ENCODE results near the gene NCAPD2.
A peak's percentile ranks its signal among the peaks of the same experiment; 100 is the strongest.
"Not testable (repeated sequence)": the region's sequence is repeated elsewhere in the genome, so short reads cannot be mapped to it uniquely, and the experiment has no call there.

NCAPD2 gene

GRCh38 chr12:6463858-6464257 is 30.0 kb upstream of the NCAPD2 start:
- no peak for DNase-seq

DNA sequence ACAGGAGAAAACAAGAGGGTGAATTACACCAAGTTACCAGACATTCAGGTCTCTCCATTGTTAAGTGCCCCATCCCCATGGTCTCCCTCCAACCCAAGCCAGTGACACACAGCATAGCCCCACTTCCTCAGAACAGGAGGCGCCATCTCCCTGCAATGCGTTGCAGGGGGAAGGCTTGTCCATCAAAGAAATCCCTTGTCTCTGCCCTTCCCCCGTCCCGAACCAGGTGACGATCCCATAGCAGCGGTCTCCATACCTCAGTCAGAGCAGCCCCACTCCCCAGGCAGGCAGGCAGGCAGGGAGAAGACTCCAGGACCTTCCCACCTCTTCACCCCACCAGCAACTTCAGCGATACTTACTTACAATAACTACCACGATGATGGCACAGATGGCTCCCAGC is 29.4 kb upstream of the NCAPD2 start:
- DNase-seq: no peak

- no peak for DNase-seq
Observed at GRCh38 chr12:6465467-6466183, 28.3 kb upstream of the NCAPD2 start.

- DNase-seq: no peak
Observed at GRCh38 chr12:6466184-6466573, 27.7 kb upstream of the NCAPD2 start.

- not testable (repeated sequence) for DNase-seq
Observed at GRCh38 chr12:6466751-6467150, 27.2 kb upstream of the NCAPD2 start.

DNA sequence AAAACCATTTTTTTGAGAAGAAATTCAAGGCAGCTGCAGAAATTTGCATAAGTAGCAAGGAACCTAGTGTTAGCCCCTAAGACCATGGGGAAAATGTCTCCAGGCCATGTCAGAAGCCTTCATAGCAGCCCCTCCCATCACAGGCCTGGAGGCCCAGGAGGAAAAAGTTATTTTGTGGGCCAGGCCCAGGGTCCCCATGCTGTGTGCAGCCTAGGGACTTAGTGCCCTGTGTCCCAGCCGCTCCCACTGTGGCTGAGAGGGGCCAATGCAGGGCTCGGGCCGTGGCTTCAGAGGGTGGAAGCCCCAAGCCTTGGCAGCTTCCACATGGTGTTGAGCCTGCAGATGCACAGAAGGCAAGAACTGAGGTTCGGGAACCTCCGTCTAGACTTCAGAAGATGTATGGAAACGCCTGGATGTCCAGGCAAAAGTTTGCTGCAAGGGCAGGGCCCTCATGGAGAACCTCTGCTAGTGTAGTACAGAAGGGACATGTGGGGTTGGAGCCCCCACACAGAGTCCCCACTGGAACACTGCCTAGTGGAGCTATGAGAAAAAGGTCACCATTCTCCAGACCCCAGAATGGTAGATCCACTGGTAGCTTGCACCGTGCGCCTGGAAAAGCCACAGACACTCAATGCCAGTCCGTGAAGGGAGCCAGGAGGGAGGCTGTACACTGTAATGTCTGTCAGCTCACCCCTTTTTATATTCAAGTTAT is 26.2 kb upstream of the NCAPD2 start:
- not testable (repeated sequence) for DNase-seq

DNA sequence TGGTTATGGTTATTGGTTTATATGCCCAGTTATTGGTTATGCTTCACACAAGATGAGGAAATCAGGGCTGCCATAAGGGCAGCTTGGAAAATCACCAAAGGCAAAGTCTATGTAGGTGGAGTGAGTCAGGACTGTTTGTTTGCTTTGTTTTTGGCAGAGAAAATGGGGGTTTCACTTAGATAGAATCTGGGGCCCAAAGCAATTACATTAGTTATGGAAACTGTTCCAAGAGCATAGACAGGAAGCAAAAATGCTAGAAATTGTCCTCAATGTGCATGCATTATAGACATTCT is 25.7 kb upstream of the NCAPD2 start:
- DNase-seq: no peak

DNA sequence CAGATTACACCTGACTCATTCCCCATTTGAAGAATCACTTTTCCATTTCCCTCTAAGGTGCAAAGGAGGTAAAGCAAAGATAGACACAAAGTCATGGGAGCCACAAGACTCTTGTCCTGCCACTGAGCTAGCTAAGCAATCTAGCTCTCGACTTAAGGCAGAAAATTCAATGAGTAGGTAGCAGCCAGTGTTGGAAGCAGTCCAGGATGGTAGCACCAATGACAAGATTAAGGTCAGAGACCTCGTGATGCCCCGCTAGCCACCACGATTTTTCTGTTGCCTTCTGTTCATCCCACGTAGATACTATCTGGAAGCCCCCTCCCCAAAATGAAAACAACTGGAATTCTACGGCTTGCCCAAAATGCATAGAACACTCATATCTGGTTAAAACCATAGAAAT is 24.8 kb upstream of the NCAPD2 start:
- no peak for DNase-seq

DNA sequence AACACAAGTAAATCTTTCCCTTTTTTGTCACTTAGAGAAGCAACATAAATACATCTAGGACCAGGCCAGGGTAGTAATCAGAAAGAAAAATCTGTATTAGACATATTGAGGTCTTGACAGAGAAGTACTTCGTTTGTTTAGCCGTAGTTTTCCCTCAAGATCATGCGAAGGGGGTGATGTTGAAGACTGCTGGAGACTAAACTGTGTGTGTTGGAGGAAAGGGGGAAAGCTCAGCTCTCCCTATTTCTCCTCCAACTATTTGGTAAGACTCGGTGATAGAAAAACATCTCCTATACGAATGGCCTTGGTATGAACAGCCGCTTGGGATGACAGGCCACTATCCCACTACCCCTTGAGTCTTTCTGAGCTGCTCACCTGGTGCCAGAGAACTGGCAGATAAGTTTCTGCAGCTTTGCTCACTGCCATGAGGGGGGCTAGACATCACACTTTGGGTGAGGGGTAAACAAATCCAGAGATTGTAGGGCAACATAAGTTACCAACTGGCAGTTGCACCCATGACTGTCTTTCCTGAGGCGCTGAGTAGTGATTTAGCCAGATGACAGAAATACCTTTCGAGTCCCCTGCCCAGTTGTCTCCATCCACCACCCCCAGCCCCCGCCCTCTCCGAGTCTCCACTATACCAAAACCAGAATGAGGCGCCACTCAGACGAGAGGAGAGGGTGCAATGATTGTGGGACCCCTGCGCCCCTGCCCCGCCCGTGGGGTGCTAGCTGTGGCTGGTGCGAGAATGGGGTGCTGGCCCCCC is 24.1 kb upstream of the NCAPD2 start:
- no peak for DNase-seq

DNA sequence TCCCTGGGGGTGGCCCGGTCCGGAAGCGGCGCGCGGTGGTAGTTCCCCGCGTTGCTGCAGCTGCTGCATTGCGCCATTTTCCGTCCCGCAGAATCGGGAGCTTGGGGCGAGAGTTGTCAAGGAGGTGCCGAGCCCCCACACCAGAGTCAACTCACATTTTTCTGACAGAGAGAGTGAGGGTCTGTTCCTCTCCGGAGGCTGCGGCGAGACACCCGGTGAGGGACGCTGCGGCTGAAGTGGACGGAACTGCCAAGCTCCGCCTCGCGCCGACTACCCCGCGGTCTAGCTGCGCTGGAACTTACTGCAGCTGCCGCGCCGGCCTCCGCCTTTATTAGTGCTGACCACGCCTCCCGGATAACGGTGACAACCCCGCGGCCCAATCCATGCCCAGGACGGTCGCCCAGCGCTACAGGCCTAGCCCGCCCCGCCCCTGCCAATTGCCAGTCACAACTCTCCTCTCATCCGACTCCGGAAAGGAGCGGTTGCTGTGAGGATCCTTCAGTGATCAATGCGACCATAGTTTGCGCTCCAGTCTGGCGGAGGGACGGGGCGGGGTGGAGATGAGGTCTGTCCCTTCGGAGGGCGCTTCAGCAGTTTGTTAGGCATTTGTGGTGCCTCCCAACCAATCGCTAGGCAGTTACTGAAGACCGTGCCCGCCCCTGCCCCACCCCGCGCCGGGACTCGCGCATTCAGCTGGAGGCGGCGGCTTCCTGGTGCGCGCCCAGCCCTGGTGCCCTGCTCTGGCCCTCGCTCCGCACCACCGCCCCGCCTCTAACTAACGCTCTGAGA is 23.3 kb upstream of the NCAPD2 start, which contains the start of gene VAMP1:
Gene VAMP1, minus strand, starts transcription at position 303 of the 789 bp plus-strand sequence. Its CDS starts 146 bp downstream, at position 157.
- peak; percentile 95 for DNase-seq

GRCh38 chr12:6471989-6472360 is 21.9 kb upstream of the NCAPD2 start:
- no peak for DNase-seq

DNA sequence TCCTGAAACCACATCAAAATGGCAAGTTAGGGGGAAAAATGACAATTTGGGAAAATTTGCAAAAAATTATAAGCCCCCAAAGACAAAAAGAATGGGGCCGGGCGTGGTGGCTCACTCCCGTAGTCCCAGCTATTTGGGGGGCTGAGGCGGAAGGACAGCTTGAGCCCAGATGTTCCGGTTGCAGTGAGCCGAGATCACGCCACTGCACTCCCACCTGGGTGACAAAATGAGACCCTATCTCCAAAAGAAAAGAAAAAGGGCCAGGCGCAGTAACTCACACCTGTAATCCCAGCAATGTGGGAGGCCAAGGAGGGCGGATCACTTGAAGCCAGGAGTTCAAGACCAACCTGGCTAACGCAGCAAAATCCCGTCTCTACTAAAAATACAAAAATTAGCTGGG is 21.4 kb upstream of the NCAPD2 start:
- no peak for DNase-seq

DNA sequence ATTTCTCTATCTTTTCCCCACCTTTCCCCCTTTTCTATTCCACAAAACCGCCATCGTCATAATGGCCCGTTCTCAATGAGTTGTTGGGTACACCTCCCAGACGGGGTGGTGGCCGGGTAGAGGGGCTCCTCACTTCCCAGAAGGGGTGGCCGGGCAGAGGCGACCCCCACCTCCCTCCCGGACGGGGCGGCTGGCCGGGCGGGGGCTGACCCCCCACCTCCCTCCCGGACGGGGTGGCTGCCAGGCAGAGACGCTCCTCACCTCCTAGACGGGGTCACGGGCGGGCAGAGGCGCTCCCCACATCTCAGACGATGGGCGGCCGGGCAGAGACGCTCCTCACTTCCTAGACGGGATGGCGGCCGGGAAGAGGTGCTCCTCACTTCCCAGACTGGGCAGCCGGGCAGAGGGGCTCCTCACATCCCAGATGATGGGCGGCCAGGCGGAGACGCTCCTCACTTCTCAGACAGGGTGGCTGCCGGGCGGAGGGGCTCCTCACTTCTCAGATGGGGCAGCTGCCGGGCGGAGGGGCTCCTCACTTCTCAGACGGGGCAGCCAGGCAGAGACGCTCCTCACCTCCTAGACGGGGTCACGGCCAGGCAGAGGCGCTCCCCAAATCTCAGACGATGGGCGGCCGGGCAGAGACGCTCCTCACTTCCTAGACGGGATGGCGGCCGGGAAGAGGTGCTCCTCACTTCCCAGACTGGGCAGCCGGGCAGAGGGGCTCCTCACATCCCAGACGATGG is 18.5 kb upstream of the NCAPD2 start:
- not testable (repeated sequence) for DNase-seq

DNA sequence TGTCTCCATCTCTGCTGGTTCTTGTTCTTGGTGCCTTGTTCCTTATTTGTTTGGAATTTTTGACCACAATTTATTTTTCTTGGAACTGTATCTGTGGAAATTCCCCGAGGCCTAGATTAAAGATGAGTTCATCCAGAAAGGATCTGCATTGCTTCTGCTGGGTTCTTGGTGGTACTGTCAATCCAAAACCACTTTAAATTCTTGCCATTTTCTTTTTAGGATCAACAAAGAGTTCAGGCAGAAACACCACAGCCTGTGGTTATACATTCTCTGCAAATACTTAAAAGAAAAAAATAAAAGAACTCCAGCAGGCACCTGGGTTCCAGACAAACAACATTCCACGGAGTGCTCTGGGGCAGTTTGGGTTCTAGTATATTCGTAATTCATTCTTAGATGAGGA is 17.4 kb upstream of the NCAPD2 start:
- no peak for DNase-seq

DNA sequence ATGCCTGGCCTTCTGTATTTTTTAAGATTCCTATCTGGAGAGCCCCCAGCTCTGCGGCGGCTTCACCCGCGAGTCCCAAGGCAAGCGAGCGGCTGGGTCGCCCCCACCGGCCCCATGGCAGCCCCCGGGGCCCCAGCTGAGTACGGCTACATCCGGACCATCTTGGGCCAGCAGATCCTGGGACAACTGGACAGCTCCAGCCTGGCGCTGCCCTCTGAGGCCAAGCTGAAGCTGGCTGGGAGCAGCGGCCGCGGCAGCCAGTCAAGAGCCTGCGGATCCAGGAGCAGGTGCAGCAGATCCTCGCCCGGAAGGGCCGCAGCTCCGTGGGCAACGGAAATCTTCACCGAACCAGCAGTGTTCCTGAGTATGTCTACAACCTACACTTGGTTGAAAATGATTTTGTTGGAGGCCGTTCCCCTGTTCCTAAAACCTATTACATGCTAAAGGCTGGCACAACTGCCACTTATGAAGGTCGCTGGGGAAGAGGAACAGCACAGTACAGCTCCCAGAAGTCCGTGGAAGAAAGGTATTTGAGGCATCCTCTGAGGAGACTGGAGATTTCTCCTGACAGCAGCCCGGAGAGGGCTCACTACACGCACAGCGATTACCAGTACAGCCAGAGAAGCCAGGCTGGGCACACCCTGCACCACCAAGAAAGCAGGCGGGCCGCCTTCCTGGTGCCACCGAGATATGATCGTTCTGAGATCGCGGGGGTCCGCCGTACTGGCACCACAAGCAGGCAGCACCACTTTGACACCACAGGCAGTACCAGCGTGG is 16.1 kb upstream of the NCAPD2 start:
- DNase-seq: not testable (repeated sequence)

GRCh38 chr12:6478416-6478815 is 15.5 kb upstream of the NCAPD2 start:
- DNase-seq: no peak

- DNase-seq: no peak
Observed at GRCh38 chr12:6488240-6488639, 5.7 kb upstream of the NCAPD2 start.

DNA sequence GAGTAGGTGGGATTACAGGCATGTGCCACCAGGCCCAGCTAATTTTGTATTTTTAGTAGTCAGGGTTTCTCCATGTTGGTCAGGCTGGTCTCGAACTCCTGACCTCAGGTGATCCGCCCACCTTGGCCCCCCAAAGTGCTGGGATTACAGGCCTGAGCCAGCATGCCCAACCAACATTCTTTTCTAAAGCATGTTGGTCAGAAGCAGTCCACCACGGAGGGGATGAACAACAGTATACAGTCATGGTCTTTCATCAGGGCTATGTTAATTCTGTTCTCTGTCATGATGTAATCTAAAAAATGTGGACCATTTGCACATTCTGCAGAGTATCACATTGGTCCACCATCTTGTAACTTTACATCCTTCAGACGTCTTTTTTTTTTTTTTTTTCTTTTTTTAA is 4.5 kb upstream of the NCAPD2 start:
- no peak for DNase-seq

DNA sequence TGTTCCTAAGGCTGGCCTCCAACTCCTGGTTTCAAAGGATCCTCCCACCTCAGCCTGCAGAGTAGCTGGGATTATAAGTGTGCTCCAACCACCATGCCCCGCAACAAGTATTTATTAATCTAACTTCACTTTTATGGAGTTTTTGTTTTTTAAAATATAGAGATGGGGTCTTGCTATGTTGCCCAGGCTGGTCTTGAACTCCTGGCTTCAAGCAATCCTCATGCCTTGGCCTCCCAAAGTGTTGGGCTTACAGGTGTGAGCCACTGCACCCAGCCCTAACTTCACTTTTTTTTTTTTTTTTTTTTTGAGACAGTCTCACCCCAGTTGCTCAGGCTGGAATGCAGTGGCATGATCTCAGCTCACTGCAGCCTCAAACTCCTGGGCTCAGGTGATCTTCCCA is 3.2 kb upstream of the NCAPD2 start:
- DNase-seq: not testable (repeated sequence)

- peak; percentile 96 for DNase-seq
Observed at GRCh38 chr12:6492838-6493496, 935 bp upstream of the NCAPD2 start, which contains the start of gene MRPL51. Gene MRPL51 (minus strand): TSS chr12:6493262. CDS start chr12:6493136, 126 bp downstream.

- no peak for DNase-seq
Observed at GRCh38 chr12:6494258-6494743, 399 bp downstream of the NCAPD2 start.
